HepG2 (cell line): Measurements from ENCODE around the gene ZC3H7B.
A peak's percentile ranks its signal among the peaks of the same experiment; 100 is the strongest.

Source experiments
- ATF5 ChIP-seq: sonication (generic); formaldehyde crosslinking; IDR thresholded peaks from 2 replicates; pipeline ENCODE4 v1.4.0; 2020; ENCODE audit warnings: mild to moderate bottlenecking, low read depth, missing genetic modification reagents
- CHD4 ChIP-seq: fragments of 200-600 bp; sonication (generic); IDR thresholded peaks from 2 replicates; pipeline ENCODE4 v1.7.0; 2017; ENCODE audit warnings: mild to moderate bottlenecking, low read length, borderline replicate concordance
- CTCF ChIP-seq: sonication (generic); formaldehyde crosslinking; IDR thresholded peaks from 2 replicates; pipeline ENCODE4 v1.5.0; 2020; ENCODE audit warnings: mild to moderate bottlenecking, missing genetic modification reagents, moderate library complexity
- EHMT2 ChIP-seq: fragments of 200-600 bp; sonication (generic); IDR thresholded peaks from 2 replicates; pipeline ENCODE4 v1.7.0; 2017; ENCODE audit warnings: antibody characterized with exemption, low read depth, low read length, borderline replicate concordance
- KDM1A ChIP-seq: IDR thresholded peaks from 2 replicates; pipeline ENCODE4 v1.6.1; 2016; ENCODE audit warnings: missing compliant biosample characterization
- KDM4B ChIP-seq: sonication (generic); formaldehyde crosslinking; IDR thresholded peaks from 2 replicates; pipeline ENCODE4 v1.4.0; 2020; ENCODE audit warnings: missing genetic modification reagents
- NFIC ChIP-seq: IDR thresholded peaks from 2 replicates; pipeline ENCODE4 v1.6.1; 2012; ENCODE audit warnings: mild to moderate bottlenecking, low read length, inconsistent platforms
- THRA ChIP-seq: sonication (generic); formaldehyde crosslinking; IDR thresholded peaks from 2 replicates; pipeline ENCODE4 v1.4.0; 2020; ENCODE audit warnings: missing genetic modification reagents, borderline replicate concordance
- ZNF318 ChIP-seq: sonication (generic); formaldehyde crosslinking; IDR thresholded peaks from 2 replicates; pipeline ENCODE4 v1.4.0; 2020; ENCODE audit warnings: mild to moderate bottlenecking, missing genetic modification reagents
- ZNF580 ChIP-seq: IDR thresholded peaks from 2 replicates; pipeline ENCODE4 v1.6.1; 2016; ENCODE audit warnings: low read depth, borderline replicate concordance
- ZNF687 ChIP-seq: sonication (generic); formaldehyde crosslinking; IDR thresholded peaks from 2 replicates; pipeline ENCODE4 v1.5.1; 2020; ENCODE audit warnings: mild to moderate bottlenecking, missing genetic modification reagents, moderate library complexity

DNA sequence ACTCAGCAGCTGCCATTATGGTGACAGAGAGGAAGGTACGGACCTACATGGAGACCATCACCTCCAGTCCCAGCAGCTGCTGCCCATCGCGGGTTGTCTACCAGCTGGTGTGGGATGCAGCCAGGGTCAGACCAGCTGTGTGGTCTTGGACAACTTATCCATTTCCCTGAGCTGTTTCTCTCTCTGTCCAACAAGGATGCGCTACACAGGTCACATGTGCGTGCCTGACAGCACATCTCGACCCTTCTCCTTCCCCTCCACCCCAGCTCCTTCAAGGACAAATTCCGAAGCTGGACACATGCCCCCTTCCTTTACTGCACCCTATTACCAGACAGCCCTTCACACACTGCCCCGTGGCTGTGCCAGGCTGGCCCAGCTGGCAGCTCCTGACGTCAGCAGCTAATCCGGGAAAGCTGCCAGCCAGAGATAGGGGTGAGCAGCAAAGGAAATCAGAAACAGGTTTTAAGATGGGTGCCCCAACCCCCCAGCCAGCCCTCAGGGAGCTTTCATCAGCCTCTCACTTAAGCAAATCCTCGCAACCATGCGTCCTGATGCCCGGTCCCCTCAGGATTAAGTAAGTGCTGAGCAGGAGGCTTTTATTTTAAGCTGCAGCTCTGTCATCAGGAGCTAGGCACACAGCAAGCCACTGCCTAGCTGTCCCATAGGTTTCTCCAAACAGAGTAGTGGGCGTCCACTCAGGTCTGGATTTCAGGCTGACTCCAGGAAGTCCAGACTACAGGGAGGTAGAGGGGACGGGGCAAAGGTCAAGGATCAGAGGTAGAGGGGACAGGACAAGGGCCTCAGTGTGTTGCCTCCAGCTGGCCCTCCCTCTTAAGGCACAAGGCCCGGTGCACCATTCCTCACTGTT is 100.7 kb downstream of the ZC3H7B start:
- TF ChIP-seq ATF5 (CRISPR knock-in tag) (no peak), THRA (no peak), ZNF318 (CRISPR knock-in tag) (no peak), ZNF687 (CRISPR knock-in tag) (peak; percentile 58), NFIC (no peak), KDM1A (CRISPR knock-in tag) (no peak), ZNF580 (CRISPR knock-in tag) (no peak), CTCF (CRISPR knock-in tag) (0 out of 2 replicates have a peak, but pooled peaks have one; percentile 11), KDM4B (no peak), CHD4 (no peak), EHMT2 (no peak)
